ENCODE measurements around the gene ABCC5. TPM values are rescaled to one million over a fixed set of nuclear protein-coding genes. Genes with fewer than 3 reads are reported as not detected.
"Not testable (repeated sequence)": the region's sequence is repeated elsewhere in the genome, so short reads cannot be mapped to it uniquely, and the experiment has no call there.

The ABCC5 gene
- polyA plus RNA-seq, 1 donor, result 28.5 TPM

GRCh38 chr3:184016169-184016570 lies 1.5 kb downstream of the ABCC5 start:
- DNase-seq (ENCODE audit: low read depth), result no peak

GRCh38 chr3:184015381-184016019 lies 2.2 kb downstream of the ABCC5 start:
- DNase-seq (ENCODE audit: low read depth), result no peak

- DNase-seq (ENCODE audit: low read depth), result no peak
Observed at GRCh38 chr3:184011937-184012889, 5.5 kb downstream of the ABCC5 start.

- no peak for DNase-seq (ENCODE audit: low read depth)
Observed at GRCh38 chr3:184011230-184011876, 6.3 kb downstream of the ABCC5 start.

GRCh38 chr3:184008161-184008560 lies 9.5 kb downstream of the ABCC5 start:
- no peak for DNase-seq (ENCODE audit: low read depth)

GRCh38 chr3:184007143-184007813 lies 10.4 kb downstream of the ABCC5 start:
- DNase-seq (ENCODE audit: low read depth), result not testable (repeated sequence)

- DNase-seq (ENCODE audit: low read depth), result no peak
Observed at GRCh38 chr3:184005941-184006507, 11.7 kb downstream of the ABCC5 start.

- DNase-seq (ENCODE audit: low read depth), result no peak
Observed at GRCh38 chr3:184004476-184004875, 13.2 kb downstream of the ABCC5 start.

- DNase-seq (ENCODE audit: low read depth), result no peak
Observed at GRCh38 chr3:184003187-184003967, 14.3 kb downstream of the ABCC5 start.

GRCh38 chr3:184002469-184002868 lies 15.2 kb downstream of the ABCC5 start:
- no peak for DNase-seq (ENCODE audit: low read depth)

GRCh38 chr3:184001761-184002160 lies 15.9 kb downstream of the ABCC5 start:
- DNase-seq (ENCODE audit: low read depth), result no peak

GRCh38 chr3:183991403-183991802 lies 26.3 kb downstream of the ABCC5 start:
- no peak for DNase-seq (ENCODE audit: low read depth)

GRCh38 chr3:183988216-183988790 lies 29.4 kb downstream of the ABCC5 start:
- DNase-seq (ENCODE audit: low read depth), result no peak

GRCh38 chr3:183987000-183987600 lies 30.6 kb downstream of the ABCC5 start:
- no peak for DNase-seq (ENCODE audit: low read depth)

GRCh38 chr3:183984749-183985729 lies 32.6 kb downstream of the ABCC5 start:
- no peak for DNase-seq (ENCODE audit: low read depth)

GRCh38 chr3:183984127-183984740 lies 33.5 kb downstream of the ABCC5 start:
- DNase-seq (ENCODE audit: low read depth), result no peak

GRCh38 chr3:183981990-183982644 lies 35.6 kb downstream of the ABCC5 start:
- DNase-seq (ENCODE audit: low read depth), result no peak

- no peak for DNase-seq (ENCODE audit: low read depth)
Observed at GRCh38 chr3:183980403-183980802, 37.3 kb downstream of the ABCC5 start.
